A549 treated with AZD9567 at 1 μM for 4 hours (cell line): Measurements from ENCODE around the gene HNRNPLL. TPM values are rescaled to one million over a fixed set of nuclear protein-coding genes. Genes with fewer than 3 reads are reported as not detected.

ENCODE experiments used
- total RNA-seq: library from RNA; stranded (reverse); fragments of 200-300 nt; extraction: Qiagen RNA extraction; gene quantifications from 5 replicates; pipeline ENCODE4 v1.2.3, GENCODE V29; 2022; ENCODE audit not compliant: insufficient read depth

HNRNPLL gene
- 17.8 to 31.1 TPM (median 25.6 TPM) in 5 replicates for total RNA-seq

DNA sequence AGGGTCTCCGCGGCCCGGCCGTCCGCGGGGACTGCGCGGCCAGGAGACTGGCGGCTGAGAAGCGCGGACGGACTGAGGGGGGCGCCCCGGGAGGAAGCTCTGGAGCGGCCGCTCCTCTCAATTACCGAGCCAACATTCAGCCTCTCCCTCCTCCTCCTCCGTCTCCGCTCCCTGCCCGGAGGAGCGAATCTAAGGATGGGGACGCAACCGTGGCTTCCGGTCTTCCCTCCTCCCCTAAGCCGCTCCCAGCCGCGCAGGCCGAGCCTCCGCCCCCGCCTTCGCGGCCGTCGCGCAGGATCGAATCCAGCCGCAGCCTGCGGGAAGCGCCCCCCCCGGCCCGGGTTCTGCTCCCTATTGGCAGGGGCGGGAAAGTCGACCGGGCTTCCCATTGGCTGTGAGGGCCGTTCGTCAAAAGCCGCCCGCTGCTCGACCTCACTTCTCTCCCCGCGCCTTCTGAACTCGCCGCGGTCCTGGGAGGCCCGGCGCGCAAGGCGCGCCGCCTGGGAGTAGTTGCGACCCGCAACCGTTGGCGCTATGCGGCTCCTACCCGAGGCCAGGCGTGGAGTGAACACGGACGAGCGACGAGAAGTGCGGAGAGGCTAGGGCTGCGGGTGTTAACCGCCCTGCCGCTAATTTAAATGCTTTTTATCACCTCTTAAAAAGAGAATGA, at the start of gene HNRNPLL:
Gene HNRNPLL, minus strand, starts transcription at position 197 of the 670 bp plus-strand sequence. CDS start 302 bp downstream, outside the sequence.

Other genes starting within 250 kb of the HNRNPLL start
- gene ATL2, start 225.7 kb downstream of the HNRNPLL start, total RNA-seq = 46.4 to 64.9 TPM (median 60.4 TPM) in 5 replicates
- gene GALM, start 63.2 kb upstream of the HNRNPLL start, total RNA-seq = 14.7 to 20.2 TPM (median 15.2 TPM) in 5 replicates
- gene SRSF7, start 148.4 kb upstream of the HNRNPLL start, total RNA-seq = 307 to 415 TPM (median 374 TPM) in 5 replicates
- 29.5 to 39.7 TPM (median 39.2 TPM) in 5 replicates for gene GEMIN6, start 175.3 kb upstream of the HNRNPLL start, total RNA-seq